ENCODE data around the gene MAP2K5. TPM values are rescaled to one million over a fixed set of nuclear protein-coding genes. Genes with fewer than 3 reads are reported as not detected.

Gene MAP2K5
- total RNA-seq, 2 experiments from 2014 or later, result 22.2 to 27.9 TPM

- peaks cover 35% of the 10 kb centered on the region for H3K36me3 Mint-ChIP-seq (ENCODE audit: low read depth)
- CTCF ChIA-PET, result interaction anchor here (0.7 kb wide), 1 partner anchor 40 kb away, joined by 3 read pairs; no protein-coding TSS in a partner anchor
- H3K4me3 Mint-ChIP-seq, result no peak overlapping the region
Observed at GRCh38 chr15:67579164-67579563, 36.7 kb downstream of the MAP2K5 start.

DNA sequence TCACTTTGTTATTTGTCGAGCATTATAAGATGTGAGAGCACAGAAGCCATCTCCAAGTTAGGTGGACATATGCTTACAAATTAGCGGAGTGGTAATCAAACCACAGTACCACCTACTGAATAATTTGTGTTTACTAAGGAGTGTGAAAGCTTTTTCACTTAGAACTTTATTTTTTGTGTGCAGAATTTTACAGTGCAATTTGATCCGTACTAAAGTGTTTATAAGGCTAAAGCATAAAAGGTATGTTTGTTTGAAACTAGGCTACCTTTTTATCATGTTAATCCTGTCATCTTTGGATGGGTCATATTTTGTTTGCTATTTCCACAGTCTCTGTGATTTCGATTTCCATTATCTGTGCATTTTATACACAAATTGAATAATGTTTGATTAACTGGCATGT, 37.5 kb downstream of the MAP2K5 start:
- ChIA-PET CTCF (no interaction called here), POLR2A (no interaction called here)
- H3K4me3 Mint-ChIP-seq, result no peak overlapping the region
- Histone ChIP-seq H3K4me3 (ENCODE audit: low read length) (no peak overlapping the region), H3K27me3 (ENCODE audit: control insufficient read depth in 1 of 2, insufficient read depth in 2 of 2, low read length in 2 of 2) (no peaks in the 10 kb centered on the region), H3K27ac (ENCODE audit: low read depth in 1 of 2, low read length in 2 of 2) (no peak overlapping the region), H3K36me3 (ENCODE audit: insufficient read depth, low read length) (peaks cover 6% of the 10 kb centered on the region), H3K9me3 (ENCODE audit: control insufficient read depth in 1 of 2, insufficient read depth in 1 of 2, low read length in 2 of 2) (no peaks in the 10 kb centered on the region), H3K4me1 (ENCODE audit: insufficient read depth, low read length) (no peaks in the 10 kb centered on the region)
- H3K36me3 Mint-ChIP-seq (ENCODE audit: low read depth), result peaks cover 36% of the 10 kb centered on the region
- TF ChIP-seq, protein P1, sequence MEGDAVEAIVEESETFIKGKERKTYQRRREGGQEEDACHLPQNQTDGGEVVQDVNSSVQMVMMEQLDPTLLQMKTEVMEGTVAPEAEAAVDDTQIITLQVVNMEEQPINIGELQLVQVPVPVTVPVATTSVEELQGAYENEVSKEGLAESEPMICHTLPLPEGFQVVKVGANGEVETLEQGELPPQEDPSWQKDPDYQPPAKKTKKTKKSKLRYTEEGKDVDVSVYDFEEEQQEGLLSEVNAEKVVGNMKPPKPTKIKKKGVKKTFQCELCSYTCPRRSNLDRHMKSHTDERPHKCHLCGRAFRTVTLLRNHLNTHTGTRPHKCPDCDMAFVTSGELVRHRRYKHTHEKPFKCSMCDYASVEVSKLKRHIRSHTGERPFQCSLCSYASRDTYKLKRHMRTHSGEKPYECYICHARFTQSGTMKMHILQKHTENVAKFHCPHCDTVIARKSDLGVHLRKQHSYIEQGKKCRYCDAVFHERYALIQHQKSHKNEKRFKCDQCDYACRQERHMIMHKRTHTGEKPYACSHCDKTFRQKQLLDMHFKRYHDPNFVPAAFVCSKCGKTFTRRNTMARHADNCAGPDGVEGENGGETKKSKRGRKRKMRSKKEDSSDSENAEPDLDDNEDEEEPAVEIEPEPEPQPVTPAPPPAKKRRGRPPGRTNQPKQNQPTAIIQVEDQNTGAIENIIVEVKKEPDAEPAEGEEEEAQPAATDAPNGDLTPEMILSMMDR (IDR thresholded peaks at IDR 0.05), result no peak
- intact Hi-C loops (cut with DNase I, micrococcal nuclease), result loop anchor here in 1 of 2 experiments (5.0 kb wide), 1 partner anchor 53 kb away; no protein-coding TSS in a partner anchor
- no peaks in the 10 kb centered on the region for H3K4me1 Mint-ChIP-seq (ENCODE audit: low read depth)
- no peak overlapping the region for H3K27ac Mint-ChIP-seq
- no peak for DNase-seq
- no peak for ATAC-seq (ENCODE audit: poor library complexity)
- H3K9me3 Mint-ChIP-seq, result no peaks in the 10 kb centered on the region
- no peaks in the 10 kb centered on the region for H3K27me3 Mint-ChIP-seq

More at GRCh38 chr15:67579164-67579563, 36.7 kb downstream of the MAP2K5 start:
- intact Hi-C loops (cut with DNase I, micrococcal nuclease), result loop anchor here in 1 of 2 experiments (5.0 kb wide), 1 partner anchor 52 kb away; no protein-coding TSS in a partner anchor
- H3K27ac ChIP-seq (ENCODE audit: low read depth in 1 of 2, low read length in 2 of 2), result no peak overlapping the region
- H3K27me3 Mint-ChIP-seq, result no peaks in the 10 kb centered on the region
- POLR2A ChIA-PET, result no interaction called here
- H3K4me1 ChIP-seq (ENCODE audit: insufficient read depth, low read length), result no peaks in the 10 kb centered on the region
- DNase-seq, result no peak
- ATAC-seq (ENCODE audit: poor library complexity), result no peak
- H3K4me3 ChIP-seq (ENCODE audit: low read length), result no peak overlapping the region
- H3K27me3 ChIP-seq (ENCODE audit: control insufficient read depth in 1 of 2, insufficient read depth in 2 of 2, low read length in 2 of 2), result no peaks in the 10 kb centered on the region
- TF ChIP-seq, protein P1 (IDR thresholded peaks at IDR 0.05), result no peak
- no peaks in the 10 kb centered on the region for H3K9me3 Mint-ChIP-seq
- no peak overlapping the region for H3K27ac Mint-ChIP-seq
- peaks cover 6% of the 10 kb centered on the region for H3K36me3 ChIP-seq (ENCODE audit: insufficient read depth, low read length)
- H3K9me3 ChIP-seq (ENCODE audit: control insufficient read depth in 1 of 2, insufficient read depth in 1 of 2, low read length in 2 of 2), result no peaks in the 10 kb centered on the region
- H3K4me1 Mint-ChIP-seq (ENCODE audit: low read depth), result no peaks in the 10 kb centered on the region

- Mint-ChIP-seq H3K4me3 (no peak overlapping the region), H3K27ac (no peak overlapping the region), H3K4me1 (ENCODE audit: low read depth) (no peaks in the 10 kb centered on the region), H3K9me3 (no peaks in the 10 kb centered on the region), H3K36me3 (ENCODE audit: low read depth) (peaks cover 60% of the 10 kb centered on the region), H3K27me3 (no peaks in the 10 kb centered on the region)
- POLR2A ChIA-PET, result no interaction called here
- no peaks in the 10 kb centered on the region for H3K4me1 ChIP-seq (ENCODE audit: insufficient read depth, low read length)
- no peak for DNase-seq
- no peak overlapping the region for H3K27ac ChIP-seq (ENCODE audit: low read depth in 1 of 2, low read length in 2 of 2)
- intact Hi-C loops (cut with DNase I, micrococcal nuclease), result no loop called here
- no peaks in the 10 kb centered on the region for H3K9me3 ChIP-seq (ENCODE audit: control insufficient read depth in 1 of 2, insufficient read depth in 1 of 2, low read length in 2 of 2)
- no peak overlapping the region for H3K4me3 ChIP-seq (ENCODE audit: low read length)
- CTCF ChIA-PET, result no interaction called here
- TF ChIP-seq, protein P1 (IDR thresholded peaks at IDR 0.05), result no peak
- H3K36me3 ChIP-seq (ENCODE audit: insufficient read depth, low read length), result peaks cover 27% of the 10 kb centered on the region
- no peaks in the 10 kb centered on the region for H3K27me3 ChIP-seq (ENCODE audit: control insufficient read depth in 1 of 2, insufficient read depth in 2 of 2, low read length in 2 of 2)
- no peak for ATAC-seq (ENCODE audit: poor library complexity)
Observed at GRCh38 chr15:67584157-67584556, 41.7 kb downstream of the MAP2K5 start.

Data from CD4-positive, alpha-beta T cell (primary cell).